Measurements from ENCODE around the gene ZNF92. TPM values are rescaled to one million over a fixed set of nuclear protein-coding genes. Genes with fewer than 3 reads are reported as not detected.
"Not testable (repeated sequence)": the region's sequence is repeated elsewhere in the genome, so short reads cannot be mapped to it uniquely, and the experiment has no call there.

ZNF92 gene
- total RNA-seq, 2 experiments from 2014 or later = 19.7 to 21.6 TPM

GRCh38 chr7:65438598-65438997 lies 64.9 kb downstream of the ZNF92 start:
- H3K9me3 Mint-ChIP-seq = peaks cover 2% of the 10 kb centered on the region
- no peak overlapping the region for H3K4me3 Mint-ChIP-seq
- DNase-seq = no peak
- no peak overlapping the region for H3K27ac Mint-ChIP-seq
- H3K27me3 Mint-ChIP-seq = no peaks in the 10 kb centered on the region
- H3K36me3 Mint-ChIP-seq (ENCODE audit: low read depth) = no peaks in the 10 kb centered on the region
- H3K4me1 Mint-ChIP-seq = no peaks in the 10 kb centered on the region
- POLR2A ChIA-PET = no interaction called here
- CTCF ChIA-PET = no interaction called here

DNA sequence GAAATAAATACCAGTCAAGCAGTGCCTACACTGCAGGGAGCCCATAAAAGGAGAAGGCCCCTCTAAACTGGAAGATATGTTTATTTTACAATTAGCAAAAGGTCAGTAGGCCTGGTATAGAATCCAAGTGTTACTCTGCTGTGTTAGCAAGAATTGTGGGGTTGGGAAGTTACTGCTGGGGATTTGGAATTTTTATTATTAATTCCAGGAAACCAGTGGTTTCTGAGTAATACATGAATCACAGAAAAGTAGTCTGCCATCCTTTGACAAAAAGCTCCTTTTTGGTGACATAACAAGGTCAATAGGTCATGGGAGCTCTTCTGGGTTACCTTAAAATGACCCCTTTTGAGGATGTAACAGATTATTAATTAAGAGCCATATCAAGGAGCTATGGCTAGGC lies 67.4 kb downstream of the ZNF92 start:
- DNase-seq = no peak
- no peaks in the 10 kb centered on the region for H3K27me3 Mint-ChIP-seq
- no peaks in the 10 kb centered on the region for H3K9me3 Mint-ChIP-seq
- ChIA-PET POLR2A (no interaction called here), CTCF (no interaction called here)
- H3K36me3 Mint-ChIP-seq (ENCODE audit: low read depth) = no peaks in the 10 kb centered on the region
- no peak overlapping the region for H3K27ac Mint-ChIP-seq
- no peaks in the 10 kb centered on the region for H3K4me1 Mint-ChIP-seq
- H3K4me3 Mint-ChIP-seq = no peak overlapping the region

GRCh38 chr7:65444205-65444842 lies 70.7 kb downstream of the ZNF92 start:
- H3K4me1 Mint-ChIP-seq = peaks cover 2% of the 10 kb centered on the region
- H3K36me3 Mint-ChIP-seq (ENCODE audit: low read depth) = no peaks in the 10 kb centered on the region
- H3K27ac Mint-ChIP-seq = no peak overlapping the region
- H3K4me3 Mint-ChIP-seq = no peak overlapping the region
- ChIA-PET POLR2A (no interaction called here), CTCF (no interaction called here)
- H3K9me3 Mint-ChIP-seq = no peaks in the 10 kb centered on the region
- no peaks in the 10 kb centered on the region for H3K27me3 Mint-ChIP-seq
- no peak for DNase-seq

GRCh38 chr7:65444899-65445823 lies 71.5 kb downstream of the ZNF92 start:
- Mint-ChIP-seq H3K36me3 (ENCODE audit: low read depth) (no peaks in the 10 kb centered on the region), H3K27ac (no peak overlapping the region), H3K27me3 (no peaks in the 10 kb centered on the region), H3K4me1 (peaks cover 7% of the 10 kb centered on the region), H3K9me3 (no peaks in the 10 kb centered on the region), H3K4me3 (no peak overlapping the region)
- ChIA-PET POLR2A (no interaction called here), CTCF (no interaction called here)
- no peak for DNase-seq

GRCh38 chr7:65447041-65447440 lies 73.4 kb downstream of the ZNF92 start:
- DNase-seq, H3K4me1 Mint-ChIP-seq: not testable (repeated sequence)

DNA sequence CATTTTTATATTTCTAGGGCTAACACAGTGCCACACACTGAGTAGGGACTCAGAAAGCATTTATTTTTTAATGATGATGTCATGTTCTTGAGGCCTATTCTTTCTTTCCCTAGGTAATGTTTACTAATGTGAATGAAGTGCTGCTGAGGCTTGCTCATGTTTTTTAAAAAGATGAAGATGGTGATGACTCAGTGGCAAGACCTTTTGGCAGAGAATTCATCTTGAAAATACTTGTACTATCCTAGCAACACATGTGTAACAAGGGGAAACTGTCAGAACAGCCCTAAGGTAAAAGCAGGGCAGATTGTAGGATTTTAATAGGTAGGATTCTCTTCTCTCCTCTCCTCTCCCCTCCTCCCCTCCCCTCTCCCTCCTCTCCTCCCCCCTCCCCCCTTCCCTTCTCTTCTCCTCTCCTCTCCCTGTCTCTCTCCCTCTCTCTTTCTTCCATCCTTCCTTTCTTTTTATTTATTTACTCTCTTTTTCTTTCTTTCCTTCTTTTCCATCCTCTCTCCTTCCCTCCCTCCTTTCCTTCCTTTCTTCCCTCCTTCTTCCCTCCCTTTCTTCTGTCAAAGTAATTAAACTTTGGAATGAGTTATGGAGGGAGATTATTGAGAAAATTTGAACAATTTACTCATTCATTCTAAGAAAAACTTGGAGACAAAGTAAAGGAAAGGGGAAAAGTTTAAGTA lies 75.3 kb downstream of the ZNF92 start:
- Mint-ChIP-seq H3K4me3 (no peak overlapping the region), H3K4me1 (peaks cover 7% of the 10 kb centered on the region), H3K27ac (no peak overlapping the region), H3K27me3 (peaks cover 4% of the 10 kb centered on the region), H3K36me3 (ENCODE audit: low read depth) (no peaks in the 10 kb centered on the region), H3K9me3 (no peaks in the 10 kb centered on the region)
- DNase-seq = no peak
- CTCF ChIA-PET = no interaction called here
- POLR2A ChIA-PET = no interaction called here

More at GRCh38 chr7:65447041-65447440, 73.4 kb downstream of the ZNF92 start:
- H3K4me3 Mint-ChIP-seq; H3K27me3 Mint-ChIP-seq; H3K9me3 Mint-ChIP-seq; H3K27ac Mint-ChIP-seq; POLR2A ChIA-PET; H3K36me3 Mint-ChIP-seq (ENCODE audit: low read depth): not testable (repeated sequence)
- CTCF ChIA-PET = interaction anchor here (0.6 kb wide), 1 partner anchor 1624 kb away, joined by 3 read pairs; no protein-coding TSS in a partner anchor

GRCh38 chr7:65449505-65449852 lies 75.8 kb downstream of the ZNF92 start:
- no peak overlapping the region for H3K4me3 Mint-ChIP-seq
- no peak for DNase-seq
- peaks cover 4% of the 10 kb centered on the region for H3K27me3 Mint-ChIP-seq
- no peaks in the 10 kb centered on the region for H3K9me3 Mint-ChIP-seq
- CTCF ChIA-PET = no interaction called here
- H3K4me1 Mint-ChIP-seq = peaks cover 7% of the 10 kb centered on the region
- H3K36me3 Mint-ChIP-seq (ENCODE audit: low read depth) = no peaks in the 10 kb centered on the region
- H3K27ac Mint-ChIP-seq = no peak overlapping the region
- POLR2A ChIA-PET = no interaction called here
